HuH-7.5 (cell line): ENCODE measurements around the gene TMEM134.

Experiments
- DNase-seq: peaks from one replicate; pipeline ENCODE4 v3.0.0; 2011; ENCODE audit warnings: low spot score

TMEM134 gene

GRCh38 chr11:67422891-67423290 lies 46.2 kb downstream of the TMEM134 start:
- DNase-seq, result no peak

- no peak for DNase-seq
Measured at GRCh38 chr11:67421430-67422031, 47.5 kb downstream of the TMEM134 start.

- peak; percentile 100 for DNase-seq
Measured at GRCh38 chr11:67420646-67421429, 48.2 kb downstream of the TMEM134 start.

- peak; percentile 80 for DNase-seq
Measured at GRCh38 chr11:67420147-67420645, 48.9 kb downstream of the TMEM134 start.

- DNase-seq, result no peak
Measured at GRCh38 chr11:67419325-67420049, 49.6 kb downstream of the TMEM134 start.

GRCh38 chr11:67418476-67419281 lies 50.4 kb downstream of the TMEM134 start:
- DNase-seq, result no peak

- DNase-seq, result no peak
Measured at GRCh38 chr11:67417425-67417824, 51.6 kb downstream of the TMEM134 start.

GRCh38 chr11:67416416-67417335 lies 52.4 kb downstream of the TMEM134 start:
- no peak for DNase-seq

GRCh38 chr11:67415501-67416304 lies 53.3 kb downstream of the TMEM134 start, which contains the start of gene CARNS1:
Gene CARNS1, plus strand, starts transcription at chr11:67415678. Its CDS starts 522 bp downstream, at chr11:67416200.
- no peak for DNase-seq

GRCh38 chr11:67413266-67413849 lies 55.7 kb downstream of the TMEM134 start:
- DNase-seq, result no peak

GRCh38 chr11:67412495-67413179 lies 56.4 kb downstream of the TMEM134 start:
- no peak for DNase-seq

GRCh38 chr11:67411785-67412152 lies 57.3 kb downstream of the TMEM134 start:
- no peak for DNase-seq
